Stimulated activated CD4-positive, alpha-beta T cell treated with anti-CD3 and anti-CD28 coated beads, Interleukin-15, amount 100 ng/mL, for 48 hours (primary cell): ENCODE measurements around the gene GH1.
A peak's percentile ranks its signal among the peaks of the same experiment; 100 is the strongest.
"Not testable (repeated sequence)": the region's sequence is repeated elsewhere in the genome, so short reads cannot be mapped to it uniquely, and the experiment has no call there.

Source experiments
- DNase-seq, 2 donors: peaks; one replicate each; pipeline ENCODE4 v3.0.0-alpha.2; 2020; ENCODE audit warnings: low read depth in 2 of 2

GH1 gene

DNA sequence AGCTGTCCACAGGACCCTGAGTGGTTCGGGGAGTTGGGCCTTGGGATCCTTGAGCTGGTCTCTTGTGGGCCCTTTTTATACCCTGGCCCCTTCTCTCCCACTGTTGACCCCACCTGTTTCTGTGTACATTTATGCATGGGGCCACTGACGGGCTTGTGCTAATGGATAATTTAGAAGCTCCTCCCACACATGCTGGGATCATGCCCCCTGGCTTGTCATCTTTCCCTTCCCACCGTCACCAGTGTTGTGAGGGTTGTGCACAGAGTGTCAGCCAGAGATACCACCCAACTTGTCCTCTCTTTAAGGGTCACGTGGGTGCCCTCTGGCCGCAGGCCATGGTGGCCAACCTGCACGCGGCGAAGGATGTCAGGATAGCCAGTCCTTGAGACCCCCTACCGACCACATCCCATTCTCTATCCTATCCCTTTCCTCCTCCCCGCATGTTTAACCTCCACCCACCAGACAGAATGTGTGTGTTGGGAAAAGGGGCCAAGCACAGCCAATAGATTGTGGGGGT lies at the start of gene GH1:
TSS of gene GH1 (minus strand) at position 51 of the 517 bp plus-strand sequence. CDS start 63 bp downstream, outside the sequence.
- DNase-seq, result not testable (repeated sequence)

DNA sequence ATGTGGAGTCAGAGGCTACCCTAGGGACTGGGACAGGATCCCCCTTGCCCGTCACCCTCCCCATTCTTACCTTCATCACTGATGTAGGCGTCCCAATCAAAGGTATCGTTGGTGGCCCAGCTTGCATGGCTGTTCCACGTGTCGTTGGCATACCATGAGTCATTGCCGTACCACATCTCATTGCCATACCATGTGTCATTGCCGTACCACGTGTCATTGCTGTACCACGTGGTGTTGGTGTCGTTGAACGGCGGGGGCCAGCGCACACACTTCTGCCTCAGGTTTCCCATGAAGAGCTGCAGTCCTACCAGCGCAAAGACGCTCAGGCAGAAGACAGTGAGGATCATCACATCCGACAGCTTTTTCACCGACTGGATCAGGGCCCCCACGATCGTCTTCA lies 49.3 kb upstream of the GH1 start:
- no peak for DNase-seq

DNA sequence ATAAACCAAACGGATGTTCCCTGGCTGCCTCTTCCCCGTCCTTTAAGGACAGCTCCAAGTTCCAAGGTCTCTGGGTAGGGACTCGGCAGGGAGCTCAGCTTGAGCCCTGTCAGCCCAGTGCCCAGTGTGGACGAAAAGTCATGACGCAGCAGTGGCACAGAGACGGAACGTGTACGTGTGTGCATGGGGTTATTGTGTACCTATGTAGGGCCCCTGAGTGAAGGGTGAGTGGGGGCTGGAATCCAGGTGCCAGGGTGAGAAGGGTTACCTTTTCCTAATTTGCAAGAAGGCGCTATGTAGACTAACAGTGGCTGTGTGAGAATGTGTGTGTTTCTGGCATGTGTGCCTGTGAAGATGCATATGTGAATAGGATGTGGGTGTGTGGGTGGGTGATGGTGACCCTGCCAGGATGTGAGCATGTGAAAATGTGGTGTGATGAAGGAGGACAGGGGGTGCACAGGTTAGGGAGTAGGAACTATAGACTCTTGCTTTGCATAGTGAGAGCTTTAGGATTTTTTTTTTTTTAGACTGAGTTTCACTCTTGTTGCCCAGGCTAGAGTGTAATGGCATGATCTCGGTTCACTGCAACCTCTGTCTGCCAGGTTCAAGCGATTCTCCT lies 48.1 kb upstream of the GH1 start:
- peak in 1 of 2 donors; percentile 43 for DNase-seq

DNA sequence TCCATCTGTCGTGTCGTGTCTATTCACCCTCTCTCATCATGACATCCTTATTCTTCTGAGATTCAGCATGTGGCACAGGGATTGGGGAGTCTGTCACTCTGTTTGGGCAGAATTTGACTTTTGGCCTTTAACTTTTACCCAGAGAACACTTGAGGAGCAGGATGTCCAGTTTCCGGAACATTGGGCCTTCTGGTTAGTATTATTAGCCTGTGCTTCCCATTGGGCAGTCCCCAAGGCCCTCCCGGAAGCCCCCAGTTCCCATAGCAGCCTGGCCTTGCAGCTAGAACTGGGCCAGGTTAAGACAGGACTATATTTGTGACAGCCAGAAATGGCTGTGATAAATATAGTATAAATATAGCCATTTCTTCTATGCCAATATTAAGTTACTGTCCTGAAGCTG lies 44.5 kb upstream of the GH1 start:
- DNase-seq, result no peak

DNA sequence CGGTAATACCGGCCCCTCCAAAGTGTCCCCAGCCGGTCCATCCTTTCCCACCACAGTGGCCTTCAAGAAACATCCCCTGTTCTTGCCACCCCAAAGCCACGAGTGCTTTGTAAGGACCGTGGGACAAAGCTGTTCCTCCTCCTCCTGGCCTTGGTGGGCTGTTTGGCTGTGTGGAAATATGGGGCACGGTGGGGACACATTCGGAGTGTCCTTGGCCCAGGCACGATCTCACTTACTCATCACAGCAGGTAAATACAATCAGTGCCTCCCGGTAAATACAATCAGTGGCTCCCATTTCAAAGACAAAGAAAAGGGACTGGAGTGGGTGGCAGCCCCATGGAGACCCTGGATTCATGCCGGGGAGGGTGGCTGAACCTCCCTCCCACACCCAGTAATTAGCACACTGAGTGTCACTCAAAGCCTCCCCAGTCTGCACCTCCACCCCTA lies 43.7 kb upstream of the GH1 start:
- DNase-seq, result no peak

DNA sequence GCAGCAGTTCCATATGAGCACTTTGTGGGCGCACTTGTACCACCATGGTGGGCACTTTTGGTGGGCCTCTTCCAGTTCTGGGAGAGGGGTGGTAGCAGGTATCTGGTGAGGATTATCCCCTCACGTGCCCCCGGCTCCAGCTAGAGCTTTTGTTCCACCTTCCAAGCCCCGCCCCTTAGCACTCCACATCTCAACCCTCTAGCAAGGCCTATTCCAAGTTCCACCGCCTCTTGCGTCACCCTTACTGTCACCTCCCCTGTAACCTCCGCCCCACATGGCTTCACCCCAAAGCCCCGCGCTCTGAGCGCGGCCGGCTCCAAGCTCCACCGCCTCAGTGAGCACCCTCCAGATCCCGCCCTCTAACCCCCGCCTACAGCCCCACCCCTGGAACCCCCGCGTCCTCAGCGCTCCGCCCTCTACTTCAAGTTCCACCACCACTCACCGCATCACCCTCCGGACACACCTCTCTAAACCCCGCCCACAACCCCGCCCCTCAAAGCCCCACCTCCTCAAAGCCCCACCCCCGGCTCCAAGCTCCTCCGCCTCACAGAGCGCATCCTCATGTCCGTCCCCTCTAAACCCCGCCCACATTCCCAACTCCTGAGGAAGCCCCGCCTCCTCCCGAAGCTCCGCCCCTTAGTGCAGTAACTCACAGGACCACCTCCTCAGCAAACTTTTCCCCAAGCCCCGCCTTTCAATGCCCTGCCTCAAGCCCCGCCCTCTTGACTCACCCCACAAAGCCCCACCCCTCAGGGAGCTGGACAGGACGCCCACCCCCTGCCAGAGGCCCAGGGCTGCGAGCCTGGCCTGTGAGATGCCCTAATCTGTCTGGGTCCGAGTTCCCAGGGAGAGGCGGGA lies 42.9 kb upstream of the GH1 start:
- peak; percentile 38 to 39 for DNase-seq

DNA sequence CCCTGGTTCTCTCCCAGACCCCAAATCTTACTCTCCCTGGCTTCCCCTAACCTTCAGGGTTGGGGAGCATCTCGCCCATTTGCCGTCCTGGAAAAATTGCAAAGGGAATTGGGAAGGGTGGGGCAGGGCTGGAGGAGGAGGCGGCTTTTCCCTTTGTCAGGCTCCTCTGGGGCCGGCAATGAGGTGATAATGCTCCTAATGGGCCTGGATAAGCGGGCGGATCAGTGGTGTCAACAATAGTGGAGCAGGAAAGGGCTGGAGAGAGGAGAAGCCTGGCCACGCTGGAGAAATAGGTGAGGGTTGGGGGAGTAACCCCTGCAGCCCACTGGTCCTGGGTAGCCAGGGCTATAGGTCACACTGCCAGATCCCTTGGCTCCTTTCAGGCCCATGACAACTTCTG lies 41.8 kb upstream of the GH1 start:
- DNase-seq, result no peak

DNA sequence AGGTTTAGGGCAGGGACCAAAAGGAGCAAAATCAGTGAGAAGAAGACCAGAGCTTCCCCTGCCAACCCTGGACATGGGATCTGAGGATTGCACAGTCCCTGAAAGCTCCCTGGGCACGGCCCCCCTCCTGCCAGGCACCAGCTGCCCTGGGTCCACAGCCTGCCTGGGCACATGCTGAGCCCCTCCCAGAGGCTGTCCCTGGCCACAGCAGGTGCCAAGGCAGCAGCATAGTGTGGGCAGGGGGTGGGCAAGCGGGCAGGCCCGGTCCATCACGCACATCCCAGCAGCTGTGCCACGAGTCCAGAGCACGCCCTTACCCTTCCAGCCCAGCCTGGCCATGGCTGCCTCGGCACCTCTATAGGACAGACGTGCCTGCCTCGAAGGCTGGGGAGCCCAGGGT lies 41.4 kb upstream of the GH1 start:
- DNase-seq, result no peak

DNA sequence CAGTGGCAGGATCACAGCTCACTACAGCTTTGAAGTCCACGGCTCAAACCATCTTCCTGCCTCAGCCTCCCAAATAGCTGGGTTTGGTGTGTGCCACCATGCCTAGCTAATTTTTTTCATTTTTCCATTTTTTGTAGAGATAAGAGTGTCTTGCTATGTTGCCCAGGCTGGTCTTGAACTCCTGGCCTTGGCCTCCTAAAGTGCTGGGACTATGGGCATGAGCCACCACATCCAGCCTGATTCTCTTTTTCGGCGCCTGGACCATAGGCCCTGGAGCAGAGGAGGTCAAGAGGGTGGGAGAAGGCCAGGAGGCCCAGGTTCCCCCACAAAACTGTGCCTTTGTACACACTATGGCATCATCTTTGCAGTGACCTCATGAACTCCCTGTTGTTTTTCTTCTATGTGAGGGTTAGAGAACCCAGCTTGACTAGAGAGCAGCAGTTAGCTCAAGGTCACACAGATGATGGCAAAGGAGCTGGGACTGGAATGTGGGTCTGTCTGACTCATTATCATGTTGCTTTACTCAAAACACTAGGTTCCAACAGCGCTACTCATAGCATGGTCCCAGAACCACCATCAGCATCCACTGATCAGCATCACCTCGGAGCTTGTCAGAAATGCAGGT lies 37.8 kb upstream of the GH1 start:
- no peak for DNase-seq

DNA sequence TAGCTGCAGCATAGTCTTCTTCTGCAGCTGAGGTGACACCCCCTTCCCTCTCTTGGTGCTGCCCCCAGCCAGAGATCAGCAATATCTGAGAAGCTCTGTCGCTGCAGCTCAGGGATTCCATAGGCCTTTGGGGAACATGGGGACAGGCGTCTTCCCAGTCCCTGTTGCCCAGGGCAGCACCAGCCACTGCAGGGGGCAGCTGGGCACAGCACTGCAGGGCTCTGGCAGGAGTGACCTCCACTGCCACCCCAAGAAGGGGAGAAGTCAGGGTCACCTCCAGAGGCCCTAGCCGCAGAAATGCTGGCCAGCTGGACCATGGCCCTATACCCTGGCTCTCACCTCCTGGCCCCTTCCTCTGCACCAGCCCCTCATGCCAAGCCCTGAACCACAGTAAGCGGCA lies 37.2 kb upstream of the GH1 start:
- DNase-seq, result no peak

DNA sequence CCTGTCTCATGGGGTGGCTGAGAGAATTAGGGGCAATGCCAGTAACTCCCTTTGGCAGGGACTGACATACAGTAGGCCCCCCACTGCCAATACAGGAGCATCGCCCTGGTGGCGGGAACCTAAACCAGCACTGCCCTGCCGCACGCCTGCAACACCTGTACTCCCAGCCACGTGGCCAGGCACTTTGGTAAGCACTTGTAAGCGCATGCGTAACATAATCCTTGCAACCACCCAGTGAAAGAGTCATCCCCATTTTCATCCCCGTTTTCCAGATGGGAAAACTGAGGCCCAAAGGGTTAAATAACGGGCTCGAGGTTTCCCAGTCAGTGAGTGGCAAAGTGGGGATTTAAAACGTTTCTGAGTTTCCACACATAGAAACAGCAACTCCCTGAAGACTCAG lies 36.6 kb upstream of the GH1 start:
- DNase-seq, result no peak

DNA sequence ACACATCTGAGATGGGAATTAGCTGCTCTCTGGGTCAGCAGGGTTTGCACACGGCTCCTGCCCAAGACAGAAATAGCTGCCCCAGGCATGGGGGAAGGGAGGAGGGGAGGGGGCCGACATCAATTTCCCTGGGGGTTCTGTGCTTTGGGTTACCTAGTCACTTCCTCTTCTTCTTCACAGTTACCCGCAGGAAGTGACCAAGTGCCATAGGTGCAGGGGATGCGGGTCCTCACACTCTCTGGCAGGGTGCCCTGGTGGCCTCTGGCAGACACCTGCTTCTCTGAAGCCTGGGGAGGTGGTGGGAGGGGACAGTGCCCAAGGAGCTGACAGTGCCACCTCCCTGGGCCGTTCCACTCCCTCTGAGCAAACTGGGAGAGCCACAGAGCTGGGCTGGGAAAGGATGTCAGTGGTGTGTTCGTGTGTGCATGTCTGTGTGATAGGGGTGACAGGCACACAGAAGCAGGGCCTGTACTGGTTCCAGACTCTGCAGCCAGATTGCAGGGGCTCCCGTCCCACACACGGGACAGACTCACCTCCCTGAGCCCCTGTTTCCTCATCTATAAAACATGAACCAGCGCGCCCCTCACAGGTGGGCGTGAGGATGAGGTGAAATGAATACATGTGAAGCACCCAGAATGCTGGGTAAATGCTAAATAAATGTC lies 35.9 kb upstream of the GH1 start:
- peak in 1 of 2 donors; percentile 22 for DNase-seq

DNA sequence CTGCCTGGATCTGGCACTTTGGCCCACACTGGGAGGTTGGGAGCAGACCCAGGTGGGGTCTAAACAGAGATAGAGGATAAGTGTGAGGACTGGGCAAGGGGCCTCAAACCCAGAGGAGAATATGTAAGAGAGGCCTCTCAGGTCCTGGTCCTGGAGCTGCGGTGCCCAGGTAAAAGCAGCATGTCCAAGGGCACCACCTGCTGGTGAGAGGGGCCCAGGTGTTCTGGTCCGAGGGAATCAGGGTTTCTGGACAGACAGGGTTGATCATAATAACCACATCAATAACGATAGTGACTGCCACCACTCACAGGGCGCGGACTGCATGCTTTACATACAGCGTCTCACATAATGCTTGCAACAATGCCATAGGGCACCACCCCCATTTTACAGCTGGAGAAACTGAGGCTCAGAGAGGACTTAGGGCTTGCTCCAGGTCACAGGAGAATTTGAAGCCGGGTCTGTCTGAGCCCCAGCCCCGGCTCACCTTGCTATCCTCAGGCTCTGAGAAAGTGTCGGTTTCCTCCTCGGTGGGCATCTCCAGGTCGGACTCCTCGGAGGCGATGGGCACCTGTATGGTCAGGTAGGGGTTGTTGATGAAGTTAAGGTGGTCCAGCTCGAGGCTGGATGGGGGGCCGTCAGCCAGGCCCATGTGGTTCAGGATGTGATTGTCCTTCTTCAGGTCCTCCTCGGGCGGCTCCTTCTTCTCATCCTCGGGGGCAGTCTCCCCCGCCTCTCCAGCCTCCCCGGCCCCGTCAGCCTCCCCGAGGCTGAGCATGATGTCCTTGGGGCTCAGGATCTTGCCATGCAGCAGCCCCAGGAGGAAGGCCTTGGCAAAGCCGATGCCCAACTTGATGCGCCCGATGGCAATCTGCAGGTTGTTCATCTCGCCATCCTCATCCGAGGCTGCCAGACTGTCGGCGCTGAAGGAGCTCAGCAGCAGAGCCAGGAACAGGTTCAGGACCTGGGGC lies 32.6 kb upstream of the GH1 start:
- no peak for DNase-seq

DNA sequence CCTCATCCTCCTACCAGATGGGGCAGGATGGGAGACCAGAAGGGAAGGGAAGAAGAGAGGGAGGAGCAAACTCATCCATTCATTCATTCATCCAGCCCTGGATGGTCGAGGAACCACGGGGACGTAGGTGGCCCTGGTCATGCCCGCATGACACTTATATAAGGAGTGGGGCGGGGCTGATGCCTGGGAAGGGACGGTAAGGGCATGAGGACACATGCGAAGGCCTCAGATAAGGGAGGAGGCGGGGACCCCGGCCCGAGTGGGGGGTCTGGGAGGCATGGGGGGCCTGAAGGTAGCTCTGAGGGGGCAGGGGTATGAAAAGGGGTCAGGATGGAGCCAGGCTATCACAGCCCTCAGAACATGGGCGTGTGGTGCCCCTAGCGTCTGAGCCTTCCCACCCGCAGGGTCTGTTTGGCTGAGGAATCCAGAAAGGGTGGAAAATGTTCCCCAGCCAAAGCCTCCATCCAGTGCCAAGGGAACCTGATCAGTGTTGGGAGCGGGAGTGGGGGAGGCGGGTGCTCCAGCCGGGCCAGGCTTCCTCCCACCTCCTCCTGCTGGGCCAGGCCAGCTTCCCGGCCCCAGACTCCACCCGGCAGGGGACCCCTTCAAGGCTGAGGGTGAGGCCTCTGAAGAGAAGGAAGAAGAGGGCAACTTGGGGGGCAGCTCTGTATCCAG lies 31.1 kb upstream of the GH1 start:
- DNase-seq, result no peak

DNA sequence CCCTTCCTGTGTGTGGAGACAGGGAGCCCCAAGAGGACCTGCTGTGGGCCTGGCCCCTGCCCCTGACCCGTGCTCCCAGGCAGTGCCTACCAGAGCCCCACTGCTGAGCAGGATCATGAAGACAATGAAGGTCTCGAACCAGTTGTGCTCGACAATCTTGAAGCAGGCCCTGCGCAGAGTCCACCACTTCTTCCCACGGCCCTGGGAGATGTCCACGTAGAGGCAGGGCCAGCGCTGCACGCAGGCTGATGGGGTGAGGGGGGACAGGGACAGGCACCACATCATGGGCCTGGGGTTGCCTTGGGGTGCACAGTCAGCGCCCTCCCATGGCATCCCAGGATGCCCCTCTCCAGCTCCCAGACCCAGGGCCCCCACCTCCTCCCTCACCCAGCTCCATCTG lies 29.9 kb upstream of the GH1 start:
- no peak for DNase-seq

DNA sequence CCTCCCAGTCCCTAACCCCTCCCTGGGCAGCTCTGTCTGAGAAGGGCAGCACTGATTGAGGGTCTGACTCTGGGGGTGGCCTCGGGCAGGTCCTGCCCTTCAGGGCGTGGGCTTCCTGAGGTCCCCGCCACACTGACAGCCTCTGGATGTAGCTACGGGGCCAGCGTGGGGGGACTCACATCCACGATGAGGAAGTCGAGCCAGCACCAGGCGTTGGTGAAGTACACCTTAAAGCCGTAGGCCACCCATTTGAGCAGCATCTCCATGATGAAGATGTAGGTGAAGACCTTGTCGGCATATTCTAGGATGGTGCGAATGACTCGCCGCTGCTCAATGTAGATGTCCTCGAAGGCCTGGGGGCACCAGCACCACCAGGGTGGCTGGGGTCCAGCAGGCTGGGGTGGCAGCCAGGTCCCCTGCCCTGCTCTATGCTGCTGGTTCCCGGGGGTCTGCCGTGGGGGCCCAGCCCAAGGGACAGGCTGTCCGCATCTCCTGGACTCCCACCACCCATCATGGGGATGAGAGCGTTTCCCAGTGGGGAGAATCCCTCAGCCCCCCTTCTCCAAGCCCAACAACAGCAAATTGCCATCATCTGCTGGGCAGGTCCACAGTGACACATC lies 29.2 kb upstream of the GH1 start:
- no peak for DNase-seq

DNA sequence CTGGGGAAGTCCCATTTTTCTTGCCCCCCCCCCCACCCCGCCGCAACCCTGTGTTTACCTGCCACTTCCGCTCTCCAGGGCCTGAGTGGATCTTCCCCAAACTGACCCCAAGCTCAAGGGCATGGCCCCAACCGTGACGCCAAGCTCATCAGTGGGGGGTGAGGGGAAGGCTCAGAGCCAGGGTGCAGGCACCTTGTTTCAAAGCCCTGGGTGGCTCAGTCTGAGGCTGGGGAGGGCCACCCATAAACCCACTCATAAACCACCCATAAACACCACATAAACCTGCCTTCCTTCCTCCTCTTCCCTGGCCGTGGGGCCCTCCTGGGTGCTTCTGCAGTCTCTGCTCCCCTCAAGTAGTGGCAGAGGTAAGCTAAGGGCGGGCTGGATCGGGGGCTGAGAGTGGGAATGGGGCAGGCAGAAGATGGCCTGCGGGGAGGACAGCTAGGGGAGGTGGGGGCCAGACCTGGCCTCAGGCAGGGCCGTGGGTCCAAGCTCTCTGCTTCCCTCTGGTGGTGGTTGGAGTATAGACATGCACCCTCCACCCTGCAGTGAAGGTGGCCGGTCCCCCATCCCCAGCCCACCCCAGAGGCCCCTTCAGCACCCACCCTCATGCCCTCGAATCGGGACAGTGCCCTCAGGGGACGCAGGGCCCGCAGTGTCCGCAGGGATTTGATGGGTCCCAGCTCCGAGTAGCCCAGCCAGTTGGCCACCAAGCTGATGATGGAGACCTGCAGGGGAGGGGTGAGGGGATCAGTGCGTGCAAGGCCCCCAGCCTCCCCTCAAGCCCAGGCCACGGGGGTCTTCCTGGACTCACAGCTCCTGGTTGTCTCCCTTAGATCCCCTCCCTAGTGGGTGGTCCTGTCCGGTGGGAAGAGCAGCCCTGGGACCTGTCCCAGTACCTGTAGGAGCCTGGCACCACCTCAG lies 28.1 kb upstream of the GH1 start:
- peak in 1 of 2 donors; percentile 54 for DNase-seq

DNA sequence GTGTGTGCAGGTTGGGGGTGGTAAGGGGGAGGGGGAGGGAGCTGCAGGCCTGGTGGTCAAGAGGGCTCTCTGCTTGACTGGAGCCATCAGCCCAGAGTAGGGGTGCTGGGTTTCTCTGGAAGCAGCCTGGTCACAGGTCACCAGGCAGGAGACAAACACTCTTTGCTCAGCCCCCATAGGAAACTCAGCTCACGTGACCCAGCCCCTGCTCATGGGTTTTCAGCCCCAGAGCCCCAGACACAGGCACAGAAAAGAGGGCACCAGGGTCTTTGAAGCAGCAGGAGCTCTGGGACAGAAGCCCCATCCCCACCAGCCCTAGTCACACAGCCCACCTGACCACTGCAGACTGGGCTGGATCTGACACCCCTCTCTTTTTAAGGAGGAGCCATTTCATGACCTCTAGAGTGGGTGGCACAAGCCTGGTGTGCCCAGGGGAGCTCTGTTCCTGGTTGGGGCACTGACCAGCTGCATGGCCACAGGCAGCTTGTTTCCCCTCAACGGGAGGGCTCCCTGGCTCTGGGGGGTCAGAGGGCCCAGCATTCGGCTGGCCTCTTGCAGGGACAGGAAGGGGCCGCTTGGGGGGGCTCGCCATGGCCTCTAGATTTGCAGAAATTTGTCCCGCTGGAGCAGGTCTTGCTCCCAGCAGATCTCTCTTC lies 27.3 kb upstream of the GH1 start:
- no peak for DNase-seq
